Neuronal stem cell (in vitro differentiated cells): ENCODE data around the gene SPRN.
"Not testable (repeated sequence)": the region's sequence is repeated elsewhere in the genome, so short reads cannot be mapped to it uniquely, and the experiment has no call there.

Experiments used
- DNase-seq: peaks from one replicate; pipeline ENCODE4 v3.0.0-alpha.2; 2013; ENCODE audit warnings: low spot score
- H2AFZ ChIP-seq: one replicate; pipeline ENCODE4 v1.6.1; 2013; ENCODE audit warnings: mild to moderate bottlenecking, low read length, inconsistent platforms
- H2AK5ac ChIP-seq: 2 replicates; pipeline ENCODE4 v1.6.1; 2013; ENCODE audit warnings: low read depth, mild to moderate bottlenecking, inconsistent platforms, low read length, moderate library complexity, mixed read lengths
- H2BK120ac ChIP-seq: 2 replicates; pipeline ENCODE4 v1.6.1; 2013; ENCODE audit warnings: low read depth, mild to moderate bottlenecking, inconsistent platforms, low read length, moderate library complexity, mixed read lengths
- H2BK12ac ChIP-seq: one replicate; pipeline ENCODE4 v1.6.1; 2013; ENCODE audit warnings: low read length, inconsistent platforms
- H2BK15ac ChIP-seq: 2 replicates; pipeline ENCODE4 v1.6.1; 2013; ENCODE audit warnings: mild to moderate bottlenecking, low read length, inconsistent platforms, mixed read lengths
- H2BK5ac ChIP-seq: one replicate; pipeline ENCODE4 v1.6.1; 2013; ENCODE audit warnings: inconsistent platforms, mild to moderate bottlenecking, low read length, moderate library complexity
- H3K14ac ChIP-seq: one replicate; pipeline ENCODE4 v1.6.1; 2013; ENCODE audit warnings: low read length, inconsistent platforms
- H3K18ac ChIP-seq: 2 replicates; pipeline ENCODE4 v1.6.1; 2013; ENCODE audit warnings: low read length, inconsistent platforms
- H3K23ac ChIP-seq: 2 replicates; pipeline ENCODE4 v1.6.1; 2013; ENCODE audit warnings: low read depth, mild to moderate bottlenecking, mixed read lengths, low read length, inconsistent platforms; ENCODE audit not compliant: poor library complexity
- H3K27ac ChIP-seq: replicated peaks from 3 replicates; pipeline ENCODE4 v1.5.1; 2013; ENCODE audit warnings: low read length, inconsistent platforms
- H3K27me3 ChIP-seq, 3 experiments: 2 replicates each; pipeline ENCODE4 v1.6.1; 2013; ENCODE audit warnings: low read length in 3 of 3, mild to moderate bottlenecking in 2 of 3, inconsistent platforms in 1 of 3, low read depth in 1 of 3, mixed read lengths in 1 of 3, moderate library complexity in 1 of 3; ENCODE audit not compliant: control insufficient read depth in 3 of 3, insufficient read depth in 3 of 3
- H3K36me3 ChIP-seq, 2 donors: replicated peaks in 1 of 2; 2 replicates each; pipeline ENCODE4 v1.6.1; 2013; ENCODE audit warnings: low read length in 2 of 2; ENCODE audit not compliant: control insufficient read depth in 2 of 2, insufficient read depth in 2 of 2
- H3K4ac ChIP-seq: 2 replicates; pipeline ENCODE4 v1.6.1; 2013; ENCODE audit warnings: inconsistent platforms, mild to moderate bottlenecking, low read length, moderate library complexity
- H3K4me1 ChIP-seq, 2 donors: 1 replicate in 1 of 2; 2 replicates in 1 of 2; pipeline ENCODE4 v1.6.1; 2013; ENCODE audit warnings: low read length in 2 of 2, low read depth in 1 of 2; ENCODE audit not compliant: control insufficient read depth in 2 of 2, insufficient read depth in 1 of 2
- H3K4me2 ChIP-seq: one replicate; pipeline ENCODE4 v1.6.1; 2013; ENCODE audit warnings: mild to moderate bottlenecking, low read length, inconsistent platforms; ENCODE audit not compliant: insufficient read depth, poor library complexity, severe bottlenecking
- H3K4me3 ChIP-seq, 2 donors: 2 replicates each; pipeline ENCODE4 v1.5.1; 2013; ENCODE audit warnings: low read length in 2 of 2, mild to moderate bottlenecking in 2 of 2, inconsistent platforms in 1 of 2, moderate library complexity in 1 of 2
- H3K79me1 ChIP-seq: one replicate; pipeline ENCODE4 v1.6.1; 2013; ENCODE audit warnings: low read depth, mild to moderate bottlenecking, inconsistent platforms, low read length, moderate library complexity
- H3K9ac ChIP-seq: one replicate; pipeline ENCODE4 v1.6.1; 2013; ENCODE audit warnings: mild to moderate bottlenecking, low read depth, low read length, inconsistent platforms; ENCODE audit not compliant: poor library complexity
- H3K9me3 ChIP-seq, 2 donors: replicated peaks in 1 of 2; 2 replicates each; pipeline versions ENCODE3 to v1.6.1; 2013; ENCODE audit warnings: low read length in 2 of 2, mild to moderate bottlenecking in 2 of 2, inconsistent platforms in 1 of 2, low read depth in 1 of 2, mixed read lengths in 1 of 2, moderate library complexity in 1 of 2; ENCODE audit not compliant: control insufficient read depth in 2 of 2, insufficient read depth in 1 of 2
- H4K8ac ChIP-seq: one replicate; pipeline ENCODE4 v1.6.1; 2013; ENCODE audit warnings: low read depth, mild to moderate bottlenecking, inconsistent platforms, low read length, moderate library complexity
- H4K91ac ChIP-seq: one replicate; pipeline ENCODE4 v1.6.1; 2013; ENCODE audit warnings: low read length, low read depth, mild to moderate bottlenecking, inconsistent platforms; ENCODE audit not compliant: poor library complexity
- WGBS, 2 donors: extraction: QIAGEN DNeasy Blood & Tissue Kit; methylation state at CpG; one replicate each; pipeline ENCODE4 v1.1.7; 2013; ENCODE audit warnings: missing lambda C conversion rate in 2 of 2, mixed read lengths in 1 of 2; ENCODE audit not compliant: insufficient read length in 2 of 2, insufficient replicate concordance in 1 of 2; ENCODE audit errors: extremely low coverage in 2 of 2; 5-methylcytosine and 5-hydroxymethylcytosine counted together

Gene SPRN

GRCh38 chr10:133386951-133387350, 37.5 kb downstream of the SPRN start:
- H2AFZ ChIP-seq, H4K8ac ChIP-seq, H3K36me3 ChIP-seq, H3K79me1 ChIP-seq, H2BK120ac ChIP-seq, DNase-seq, H4K91ac ChIP-seq, H2BK15ac ChIP-seq, H3K9me3 ChIP-seq, H3K9ac ChIP-seq, H3K14ac ChIP-seq, H3K27ac ChIP-seq, H3K4me2 ChIP-seq, H3K4me1 ChIP-seq, H2AK5ac ChIP-seq, H3K4me3 ChIP-seq, H3K18ac ChIP-seq, H3K4ac ChIP-seq, H2BK5ac ChIP-seq, H3K23ac ChIP-seq, H3K27me3 ChIP-seq, H2BK12ac ChIP-seq: not testable (repeated sequence)
- no CpG with 5 or more reads among the region's 4 CpGs for WGBS, 2 donors

- H3K14ac ChIP-seq: no peak overlapping the region
- H3K4me3 ChIP-seq: no peak overlapping the region
- peaks cover 3% of the 10 kb centered on the region for H3K79me1 ChIP-seq
- H3K9me3 ChIP-seq: no peaks in the 10 kb centered on the region
- DNase-seq: no peak
- H2BK15ac ChIP-seq: no peak overlapping the region
- no peak overlapping the region for H2BK120ac ChIP-seq
- no peaks in the 10 kb centered on the region for H3K36me3 ChIP-seq
- no peak overlapping the region for H3K4ac ChIP-seq
- no peaks in the 10 kb centered on the region for H3K27me3 ChIP-seq
- H3K4me1 ChIP-seq: no peaks in the 10 kb centered on the region
- no peak overlapping the region for H3K4me2 ChIP-seq
- no peak overlapping the region for H3K18ac ChIP-seq
- no peak overlapping the region for H3K27ac ChIP-seq
- H3K9ac ChIP-seq: no peak overlapping the region
- no peak overlapping the region for H2BK5ac ChIP-seq
- no peak overlapping the region for H2AFZ ChIP-seq
- WGBS, 2 donors: no CpG with 5 or more reads among the region's 2 CpGs
- H2AK5ac ChIP-seq: no peak overlapping the region
- no peak overlapping the region for H4K91ac ChIP-seq
- no peak overlapping the region for H2BK12ac ChIP-seq
- H4K8ac ChIP-seq: no peak overlapping the region
- no peak overlapping the region for H3K23ac ChIP-seq
Measured at GRCh38 chr10:133385214-133385613, 39.2 kb downstream of the SPRN start.

GRCh38 chr10:133384071-133384470, 40.4 kb downstream of the SPRN start:
- H3K4me1 ChIP-seq: peaks cover 0 to 3% of the 10 kb centered on the region in 2 donors
- H3K27me3 ChIP-seq: no peaks in the 10 kb centered on the region
- H3K14ac ChIP-seq: no peak overlapping the region
- no peak overlapping the region for H2AK5ac ChIP-seq
- no peaks in the 10 kb centered on the region for H3K9me3 ChIP-seq
- H2BK12ac ChIP-seq: no peak overlapping the region
- no peak overlapping the region for H2AFZ ChIP-seq
- peaks cover 7% of the 10 kb centered on the region for H3K79me1 ChIP-seq
- no peak overlapping the region for H4K8ac ChIP-seq
- H3K4me2 ChIP-seq: no peak overlapping the region
- H3K9ac ChIP-seq: no peak overlapping the region
- no peak overlapping the region for H3K4me3 ChIP-seq
- no peak overlapping the region for H2BK15ac ChIP-seq
- H2BK120ac ChIP-seq: no peak overlapping the region
- no peak overlapping the region for H3K18ac ChIP-seq
- no peak overlapping the region for H2BK5ac ChIP-seq
- no peak overlapping the region for H3K4ac ChIP-seq
- H3K23ac ChIP-seq: no peak overlapping the region
- H3K27ac ChIP-seq: no peak overlapping the region
- no peaks in the 10 kb centered on the region for H3K36me3 ChIP-seq
- DNase-seq: no peak
- WGBS, 2 donors: no CpG with 5 or more reads among the region's 13 CpGs
- no peak overlapping the region for H4K91ac ChIP-seq

- Histone ChIP-seq H2BK12ac (no peak overlapping the region), H3K4me2 (no peak overlapping the region), H3K23ac (no peak overlapping the region), H3K4me1 (peaks cover 0 to 3% of the 10 kb centered on the region in 2 donors), H2BK15ac (no peak overlapping the region), H3K4ac (no peak overlapping the region), H3K79me1 (peaks cover 7% of the 10 kb centered on the region), H3K36me3 (no peaks in the 10 kb centered on the region), H3K9me3 (no peaks in the 10 kb centered on the region), H3K4me3 (no peak overlapping the region), H2BK5ac (no peak overlapping the region), H3K14ac (no peak overlapping the region), H2AFZ (no peak overlapping the region), H3K27ac (no peak overlapping the region), H2BK120ac (no peak overlapping the region), H3K9ac (no peak overlapping the region), H3K27me3 (no peaks in the 10 kb centered on the region), H4K8ac (no peak overlapping the region), H4K91ac (no peak overlapping the region), H2AK5ac (no peak overlapping the region), H3K18ac (no peak overlapping the region)
- no CpG with 5 or more reads among the region's 4 CpGs for WGBS, 2 donors
- DNase-seq: no peak
Measured at GRCh38 chr10:133383551-133383950, 40.9 kb downstream of the SPRN start.
